GM12801 (cell line): ENCODE results near the gene RNF217.

ENCODE experiments used
- TF ChIP-seq, protein P1 (sequence below): IDR thresholded peaks from one replicate; pipeline ENCODE4 v1.5.1; 2011; ENCODE audit warnings: control low read depth; ENCODE audit not compliant: insufficient read length; ENCODE audit errors: extremely low read depth

RNF217 gene

DNA sequence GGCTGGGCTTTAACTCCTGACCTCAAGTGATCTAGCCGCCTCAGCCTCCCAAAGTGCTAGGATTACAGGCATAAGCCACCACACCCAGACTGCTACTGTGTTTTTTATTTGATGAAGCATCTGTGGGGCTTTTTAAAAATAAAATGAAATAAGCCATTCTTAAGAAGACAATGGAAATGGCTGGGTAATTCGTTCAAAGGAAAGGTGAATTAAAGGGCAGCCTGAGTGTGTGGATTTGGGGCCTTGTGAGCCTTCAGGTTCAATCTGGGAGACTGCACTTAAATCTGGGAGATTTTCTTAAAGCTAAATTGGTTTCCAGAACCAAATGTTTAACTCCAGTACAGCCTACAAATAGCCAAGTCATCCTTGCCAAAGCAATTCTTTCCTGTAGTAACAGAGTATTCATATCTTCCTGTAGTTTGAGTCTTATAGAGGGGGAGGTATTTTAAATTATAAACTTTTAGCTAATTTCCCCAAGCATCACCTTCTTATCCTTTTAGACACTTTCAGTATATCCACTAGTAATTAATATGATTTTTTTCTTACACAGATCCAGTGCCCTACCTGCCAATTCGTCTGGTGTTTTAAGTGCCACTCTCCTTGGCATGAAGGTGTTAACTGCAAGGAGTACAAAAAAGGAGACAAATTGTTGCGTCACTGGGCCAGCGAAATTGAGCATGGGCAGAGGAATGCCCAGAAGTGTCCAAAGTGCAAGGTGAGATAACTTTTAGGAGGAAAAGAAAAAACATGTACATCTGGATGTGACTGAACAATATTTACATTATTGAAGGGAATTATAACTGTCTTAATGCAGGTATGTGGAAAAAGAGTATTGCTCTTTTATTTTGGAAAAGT lies 95.4 kb downstream of the RNF217 start:
- TF ChIP-seq, protein P1, sequence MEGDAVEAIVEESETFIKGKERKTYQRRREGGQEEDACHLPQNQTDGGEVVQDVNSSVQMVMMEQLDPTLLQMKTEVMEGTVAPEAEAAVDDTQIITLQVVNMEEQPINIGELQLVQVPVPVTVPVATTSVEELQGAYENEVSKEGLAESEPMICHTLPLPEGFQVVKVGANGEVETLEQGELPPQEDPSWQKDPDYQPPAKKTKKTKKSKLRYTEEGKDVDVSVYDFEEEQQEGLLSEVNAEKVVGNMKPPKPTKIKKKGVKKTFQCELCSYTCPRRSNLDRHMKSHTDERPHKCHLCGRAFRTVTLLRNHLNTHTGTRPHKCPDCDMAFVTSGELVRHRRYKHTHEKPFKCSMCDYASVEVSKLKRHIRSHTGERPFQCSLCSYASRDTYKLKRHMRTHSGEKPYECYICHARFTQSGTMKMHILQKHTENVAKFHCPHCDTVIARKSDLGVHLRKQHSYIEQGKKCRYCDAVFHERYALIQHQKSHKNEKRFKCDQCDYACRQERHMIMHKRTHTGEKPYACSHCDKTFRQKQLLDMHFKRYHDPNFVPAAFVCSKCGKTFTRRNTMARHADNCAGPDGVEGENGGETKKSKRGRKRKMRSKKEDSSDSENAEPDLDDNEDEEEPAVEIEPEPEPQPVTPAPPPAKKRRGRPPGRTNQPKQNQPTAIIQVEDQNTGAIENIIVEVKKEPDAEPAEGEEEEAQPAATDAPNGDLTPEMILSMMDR: no peak

DNA sequence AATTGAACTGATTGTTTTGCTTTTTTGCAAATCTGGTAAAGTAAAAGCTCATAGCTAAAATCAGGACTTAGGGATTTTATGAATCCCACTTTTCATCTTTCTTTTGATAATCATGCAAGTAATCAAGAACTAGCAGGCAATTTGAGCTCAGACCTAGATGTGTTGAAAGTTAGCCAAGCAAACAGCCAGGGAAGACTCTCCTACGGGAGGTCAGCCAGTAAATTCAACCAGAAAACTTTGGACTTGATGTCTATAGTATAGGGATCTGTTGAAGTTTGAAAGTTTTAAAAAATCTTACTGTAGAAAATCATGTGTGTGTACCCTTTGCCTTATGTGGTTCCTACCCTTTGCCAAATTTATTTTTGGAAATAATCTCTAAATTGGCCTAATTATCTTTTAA lies 96.3 kb downstream of the RNF217 start:
- TF ChIP-seq, protein P1: no peak

DNA sequence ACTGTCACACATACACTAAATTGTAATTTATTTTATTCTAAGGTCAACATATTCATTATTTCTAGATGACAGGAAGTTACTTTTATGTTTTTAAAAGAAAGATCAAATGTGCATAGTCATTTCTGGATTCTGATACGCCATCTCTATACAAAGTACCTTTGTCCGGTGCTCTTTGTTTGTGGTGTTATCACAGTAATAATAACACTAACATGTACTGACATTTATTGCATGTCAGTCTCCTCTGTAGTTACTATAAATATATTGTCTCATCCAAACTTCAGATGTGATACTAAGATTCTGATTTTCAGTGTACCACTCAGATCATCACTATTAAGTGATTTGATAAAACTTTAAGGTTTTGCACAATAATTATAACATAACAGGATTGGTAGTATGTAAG lies 101.1 kb downstream of the RNF217 start:
- TF ChIP-seq, protein P1: no peak

DNA sequence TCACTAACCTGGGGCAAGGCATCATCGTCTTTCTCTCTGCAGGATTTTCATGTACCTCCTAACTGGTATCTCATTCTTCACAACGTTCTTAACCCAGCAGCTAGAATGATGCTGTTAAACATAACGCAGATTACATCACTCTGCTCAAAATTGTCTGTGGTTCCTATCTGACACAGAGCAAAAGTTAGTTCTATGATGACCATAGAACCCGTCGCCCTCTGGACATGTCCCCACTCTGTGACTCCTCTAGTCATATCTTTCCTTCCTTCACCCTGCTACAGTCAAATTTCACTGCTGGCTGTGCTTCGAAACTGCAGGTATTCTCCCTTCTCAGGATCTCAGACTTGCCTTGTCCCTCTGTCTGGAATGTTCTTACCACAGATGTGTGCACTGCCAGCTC lies 103.9 kb downstream of the RNF217 start:
- TF ChIP-seq, protein P1: no peak

DNA sequence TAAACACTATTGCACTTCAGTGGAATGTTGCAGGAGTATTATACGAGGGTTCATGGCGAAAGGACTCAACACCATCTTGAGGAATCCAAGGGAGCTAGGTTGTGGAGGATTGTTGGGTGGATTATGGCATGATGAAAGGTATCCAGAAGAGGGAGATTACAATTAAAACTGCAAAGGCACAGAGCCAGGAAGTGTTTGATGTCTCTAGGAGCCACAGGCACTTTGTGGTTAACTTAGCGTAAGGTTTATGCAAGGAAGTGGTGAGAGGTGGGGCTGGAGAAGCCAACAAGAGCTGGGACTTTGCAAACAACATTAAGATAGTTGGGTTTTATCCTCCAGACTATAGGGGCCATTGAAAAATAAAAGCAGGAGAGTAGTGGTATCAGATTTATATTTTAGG lies 104.7 kb downstream of the RNF217 start:
- TF ChIP-seq, protein P1: no peak

DNA sequence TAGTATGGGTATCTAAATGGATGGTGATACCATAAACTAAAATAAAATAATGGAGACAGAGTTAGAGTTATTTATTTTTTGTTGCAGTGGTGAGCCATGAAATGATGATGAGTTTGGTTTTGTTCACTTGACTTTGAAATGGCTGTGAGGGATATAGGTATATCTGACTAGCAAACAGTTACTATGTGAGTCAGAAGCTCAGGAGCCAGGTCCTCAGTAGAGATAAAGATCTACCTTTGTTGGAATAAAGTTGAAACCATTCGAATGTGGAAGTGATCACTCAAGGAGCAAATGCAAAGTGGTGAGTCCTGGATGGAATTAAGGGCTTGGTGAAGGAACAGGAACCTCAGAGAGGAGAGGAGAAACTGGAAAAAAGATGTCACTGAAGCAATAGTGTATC lies 105.3 kb downstream of the RNF217 start:
- TF ChIP-seq, protein P1: no peak

DNA sequence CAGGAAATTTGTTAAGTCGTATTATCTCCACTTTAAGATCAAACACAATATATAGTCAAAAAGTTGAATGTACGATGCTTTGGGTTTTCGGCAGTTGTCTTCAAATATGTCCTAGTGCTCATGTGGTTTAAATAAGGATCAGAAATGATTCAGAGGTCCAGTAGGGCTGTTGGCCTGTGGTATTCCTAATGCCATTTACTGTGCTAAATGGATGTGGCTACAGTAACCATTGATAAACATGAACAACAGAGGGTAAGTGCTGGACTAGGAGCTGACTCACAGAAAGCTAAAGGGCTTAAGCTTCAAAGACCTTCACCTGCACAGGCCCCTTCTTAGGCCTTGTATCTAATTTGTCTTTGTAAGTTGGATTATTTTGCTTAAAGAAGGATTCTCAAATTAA lies 110.8 kb downstream of the RNF217 start:
- TF ChIP-seq, protein P1: no peak
